ENCODE data around the gene PRIMA1.
A peak's percentile ranks its signal among the peaks of the same experiment; 100 is the strongest.

Gene PRIMA1, protein sequence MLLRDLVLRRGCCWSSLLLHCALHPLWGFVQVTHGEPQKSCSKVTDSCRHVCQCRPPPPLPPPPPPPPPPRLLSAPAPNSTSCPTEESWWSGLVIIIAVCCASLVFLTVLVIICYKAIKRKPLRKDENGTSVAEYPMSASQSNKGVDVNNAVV

DNA sequence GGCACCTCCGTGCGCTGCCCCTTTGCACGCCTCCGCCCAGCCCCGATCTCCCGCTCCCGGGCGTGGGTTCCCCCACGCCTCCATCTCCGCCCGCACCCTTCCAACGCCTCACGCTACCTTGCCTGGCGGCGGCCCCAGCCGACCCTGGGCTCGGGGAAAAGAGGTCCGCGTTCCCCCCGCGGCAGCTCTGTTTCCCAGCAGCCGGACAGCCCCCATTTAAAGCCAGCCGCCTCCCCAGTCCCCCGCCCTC lies at the start of gene PRIMA1:
TSS of gene PRIMA1 (minus strand) at position 193 of the 250 bp plus-strand sequence. CDS start 767 bp downstream, outside the sequence.
- DNase-seq, result no peak

DNA sequence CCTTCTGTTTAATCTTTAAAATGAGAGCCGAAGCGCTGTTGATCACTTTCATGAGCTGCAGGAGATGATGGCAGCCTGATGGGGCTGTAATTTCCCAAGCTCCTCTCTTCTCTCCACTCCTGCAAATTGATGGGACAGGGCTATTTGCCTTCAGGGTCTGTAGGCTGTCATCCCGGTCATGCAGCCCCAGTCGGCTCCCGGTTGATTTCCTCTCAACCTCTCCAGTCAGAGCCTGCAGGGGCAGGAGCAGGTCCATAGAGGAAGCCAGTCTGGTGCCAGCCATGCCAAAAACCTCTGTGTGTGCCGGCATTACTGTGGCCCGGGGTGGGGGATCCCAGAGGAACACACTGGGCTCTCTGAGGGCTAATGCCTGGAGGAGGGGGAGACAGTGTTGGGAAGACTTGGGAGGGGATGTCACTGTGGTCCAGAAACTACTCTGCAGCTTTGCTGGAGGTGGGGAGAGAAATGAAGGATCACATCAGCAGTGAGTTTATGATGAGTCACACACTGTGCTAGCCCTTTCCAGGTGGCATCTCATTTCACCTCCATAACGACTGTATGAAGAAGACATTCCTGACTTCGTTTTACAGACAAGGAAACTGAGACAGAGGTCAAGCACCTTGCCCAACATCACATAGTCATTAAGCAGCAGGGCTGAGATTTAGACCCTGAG lies 46.5 kb upstream of the PRIMA1 start:
- no peak for DNase-seq

DNA sequence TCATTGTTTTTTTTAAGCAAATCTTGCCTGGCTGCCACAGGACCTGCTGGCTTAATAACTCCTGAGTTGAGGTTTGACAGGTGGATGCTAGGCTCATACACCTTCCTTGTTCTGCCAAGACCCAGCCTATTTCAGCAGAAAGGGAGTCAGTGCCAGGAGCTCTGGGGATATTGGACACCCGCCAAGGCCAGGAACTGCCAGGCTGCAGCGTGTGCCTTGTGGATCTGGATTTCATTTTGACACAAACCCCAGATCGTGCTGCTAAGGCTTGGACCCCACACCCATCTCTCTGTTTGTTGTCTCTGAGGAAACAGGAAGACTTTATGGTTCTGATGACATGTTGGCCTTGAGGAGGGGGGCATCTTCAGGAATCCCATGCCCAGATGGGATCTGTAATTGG lies 44.4 kb upstream of the PRIMA1 start:
- no peak for DNase-seq

DNA sequence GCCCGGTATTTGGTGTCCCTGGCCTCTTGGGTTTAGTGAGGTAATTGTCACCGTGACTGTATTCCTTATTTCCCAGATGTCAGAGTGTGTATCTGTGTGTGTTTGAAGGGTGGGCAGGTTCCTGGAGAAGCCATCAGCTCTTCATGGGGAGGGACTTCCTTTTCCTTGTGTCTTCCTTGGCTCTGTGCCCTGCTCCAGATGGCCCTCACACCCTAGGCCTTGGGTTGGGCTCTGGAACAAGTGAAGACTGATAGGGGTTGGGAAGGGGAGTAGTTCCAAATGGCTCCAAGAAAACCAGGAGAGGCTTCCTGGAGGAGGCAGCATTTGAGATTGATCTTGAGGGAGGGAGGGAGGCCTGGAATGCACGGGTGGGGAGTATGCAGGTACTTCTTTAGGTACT lies 43.8 kb upstream of the PRIMA1 start:
- DNase-seq, result no peak

GRCh38 chr14:93830753-93831461 lies 42.6 kb upstream of the PRIMA1 start:
- DNase-seq, result peak; percentile 6

GRCh38 chr14:93829839-93830481 lies 41.7 kb upstream of the PRIMA1 start:
- DNase-seq, result no peak

DNA sequence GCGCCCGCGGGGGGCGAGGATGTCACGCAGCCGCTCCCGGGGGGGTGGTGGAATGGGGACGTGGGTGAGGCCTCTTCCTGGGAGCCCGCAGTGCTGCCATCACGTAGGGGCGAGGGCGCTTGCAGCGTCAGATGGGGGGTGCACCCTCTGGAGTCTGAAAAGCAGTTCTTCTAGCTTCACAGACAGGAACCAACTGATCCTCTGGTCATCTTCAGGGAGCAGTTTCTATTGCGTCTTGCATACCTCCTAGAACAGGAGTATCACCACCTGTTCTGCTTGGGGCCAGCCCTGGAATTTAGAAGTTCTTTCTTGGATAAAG lies 36.9 kb upstream of the PRIMA1 start:
- no peak for DNase-seq

GRCh38 chr14:93824518-93825234 lies 36.4 kb upstream of the PRIMA1 start:
- DNase-seq, result no peak

- DNase-seq, result no peak
Measured at GRCh38 chr14:93824076-93824475, 35.8 kb upstream of the PRIMA1 start.

- no peak for DNase-seq
Measured at GRCh38 chr14:93821051-93821450, 32.8 kb upstream of the PRIMA1 start.

DNA sequence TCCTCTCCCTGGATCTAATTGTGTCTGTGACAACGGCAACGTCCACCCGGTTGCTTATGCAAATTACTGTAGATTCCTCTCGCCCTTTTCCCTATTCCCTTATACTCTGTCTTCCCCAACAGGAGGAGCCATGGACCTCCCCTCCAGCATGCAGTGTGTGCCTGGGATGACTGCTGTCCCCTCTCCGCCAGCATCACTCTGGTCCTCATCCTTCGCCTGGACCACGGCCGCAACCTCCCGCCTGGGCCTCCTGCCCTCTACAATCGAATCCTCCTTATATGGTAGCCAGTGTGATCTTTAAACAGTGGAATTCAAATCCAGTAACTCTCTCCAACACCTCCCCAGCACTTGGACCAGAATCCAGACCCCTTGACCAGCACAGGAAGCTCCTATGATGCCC lies 30.6 kb upstream of the PRIMA1 start:
- no peak for DNase-seq

GRCh38 chr14:93811676-93812075 lies 23.4 kb upstream of the PRIMA1 start:
- peak; percentile 46 for DNase-seq

DNA sequence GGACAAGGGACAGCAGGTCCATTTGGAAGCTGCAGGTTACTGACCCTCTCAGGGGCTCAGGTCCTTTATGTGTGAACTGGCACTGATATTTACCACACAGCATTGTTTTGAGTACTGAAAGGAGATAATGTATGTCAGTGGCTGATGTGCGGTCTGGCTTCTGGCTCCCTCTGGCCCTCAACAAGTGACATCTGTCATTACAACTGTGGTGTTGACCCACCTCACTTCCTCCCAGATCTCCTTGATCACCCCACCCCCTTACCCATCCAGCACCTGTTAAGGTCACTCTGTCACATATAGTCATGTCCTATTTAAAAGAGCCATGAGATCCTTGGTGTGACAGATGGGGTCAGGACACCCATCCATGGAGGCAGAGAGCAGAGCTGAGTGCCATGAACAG lies 22.7 kb upstream of the PRIMA1 start:
- no peak for DNase-seq

DNA sequence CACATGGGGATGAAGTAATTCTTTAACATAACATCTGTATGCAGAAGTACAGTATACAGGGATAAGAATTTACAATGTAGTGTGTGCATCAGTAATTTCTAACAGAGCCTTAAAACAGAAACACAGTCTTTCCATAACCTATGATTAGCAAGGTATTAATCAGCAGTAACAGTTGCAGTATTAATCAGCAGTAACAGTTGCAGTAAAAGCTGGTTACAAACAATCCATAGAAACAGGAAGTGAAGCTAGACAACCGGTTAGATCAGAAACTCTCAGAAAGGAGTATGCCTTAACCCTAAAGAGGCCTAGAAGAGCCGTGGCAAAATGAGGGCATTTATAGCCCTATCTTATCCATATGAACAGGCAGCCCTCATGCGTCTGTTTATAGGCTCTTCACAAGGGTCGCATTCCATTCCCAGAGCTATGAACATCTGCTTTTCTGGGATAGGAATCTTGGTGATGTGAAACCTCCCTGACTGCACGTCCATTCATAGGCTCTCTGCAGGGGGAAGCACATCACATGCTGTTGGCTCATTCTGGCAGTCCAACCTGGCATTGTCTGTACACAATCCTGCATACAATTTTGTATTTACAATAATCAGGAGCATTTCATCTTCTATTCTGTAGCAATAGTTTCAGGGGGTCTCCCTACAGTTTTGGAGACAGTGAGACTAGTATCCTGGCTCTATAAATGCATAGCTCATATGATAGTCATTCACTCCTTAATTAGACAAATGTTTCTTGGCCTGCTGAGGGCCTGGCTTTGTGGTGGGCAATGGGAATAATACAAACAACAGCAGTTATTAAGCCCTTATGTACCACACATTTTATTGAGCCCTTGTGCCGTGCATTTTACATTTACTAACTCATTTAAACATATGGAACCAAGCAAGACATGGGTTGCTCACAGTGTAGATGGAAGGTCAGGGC lies 21.5 kb upstream of the PRIMA1 start:
- peak; percentile 81 for DNase-seq

- no peak for DNase-seq
Measured at GRCh38 chr14:93804654-93805053, 16.4 kb upstream of the PRIMA1 start.

GRCh38 chr14:93803408-93804318 lies 15.4 kb upstream of the PRIMA1 start:
- no peak for DNase-seq

- no peak for DNase-seq
Measured at GRCh38 chr14:93799989-93800921, 12.0 kb upstream of the PRIMA1 start.

DNA sequence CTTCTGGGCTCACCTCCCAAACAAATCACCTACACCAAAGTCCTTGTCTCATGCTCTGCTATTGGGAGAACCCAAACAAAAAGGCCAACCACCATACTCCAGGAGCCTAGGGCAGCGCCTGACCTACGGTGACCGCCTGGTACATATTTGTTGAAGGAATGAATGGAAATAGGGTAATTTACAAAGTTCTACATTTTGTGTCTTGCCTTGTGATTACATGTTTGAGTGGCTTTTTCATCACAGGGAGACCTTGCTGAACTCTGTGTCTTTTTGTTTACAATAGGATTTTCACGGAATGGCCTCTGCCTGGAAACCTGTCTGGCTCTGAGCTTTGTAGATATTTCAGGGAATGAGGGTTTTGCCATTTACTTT lies 11.3 kb upstream of the PRIMA1 start:
- no peak for DNase-seq

GRCh38 chr14:93797536-93797935 lies 9.3 kb upstream of the PRIMA1 start:
- no peak for DNase-seq

- no peak for DNase-seq
Measured at GRCh38 chr14:93797071-93797470, 8.8 kb upstream of the PRIMA1 start.
